ENCODE measurements around the gene TSR3.

GRCh38 chr16:1348441-1348840 is 3.2 kb downstream of the TSR3 start:
- TF ChIP-seq POLR2A (IDR thresholded peaks at IDR 0.05): no peak
- TF ChIP-seq, protein P1, sequence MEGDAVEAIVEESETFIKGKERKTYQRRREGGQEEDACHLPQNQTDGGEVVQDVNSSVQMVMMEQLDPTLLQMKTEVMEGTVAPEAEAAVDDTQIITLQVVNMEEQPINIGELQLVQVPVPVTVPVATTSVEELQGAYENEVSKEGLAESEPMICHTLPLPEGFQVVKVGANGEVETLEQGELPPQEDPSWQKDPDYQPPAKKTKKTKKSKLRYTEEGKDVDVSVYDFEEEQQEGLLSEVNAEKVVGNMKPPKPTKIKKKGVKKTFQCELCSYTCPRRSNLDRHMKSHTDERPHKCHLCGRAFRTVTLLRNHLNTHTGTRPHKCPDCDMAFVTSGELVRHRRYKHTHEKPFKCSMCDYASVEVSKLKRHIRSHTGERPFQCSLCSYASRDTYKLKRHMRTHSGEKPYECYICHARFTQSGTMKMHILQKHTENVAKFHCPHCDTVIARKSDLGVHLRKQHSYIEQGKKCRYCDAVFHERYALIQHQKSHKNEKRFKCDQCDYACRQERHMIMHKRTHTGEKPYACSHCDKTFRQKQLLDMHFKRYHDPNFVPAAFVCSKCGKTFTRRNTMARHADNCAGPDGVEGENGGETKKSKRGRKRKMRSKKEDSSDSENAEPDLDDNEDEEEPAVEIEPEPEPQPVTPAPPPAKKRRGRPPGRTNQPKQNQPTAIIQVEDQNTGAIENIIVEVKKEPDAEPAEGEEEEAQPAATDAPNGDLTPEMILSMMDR (IDR thresholded peaks at IDR 0.05): no peak

Measured in adrenal gland (tissue), 5 donors.